Cardiac fibroblast (primary cell): ENCODE data around the gene MTHFD1.

ENCODE experiments used
- DNase-seq, 2 donors: peaks; one replicate each; pipeline versions ENCODE4 v3.0.0 to v3.0.0-alpha.2; 2010; ENCODE audit warnings: low read depth in 2 of 2
- H3K4me3 ChIP-seq, 2 donors: replicated peaks in 1 of 2; 1 replicate in 1 of 2; 2 replicates in 1 of 2; pipeline ENCODE4 v1.5.1; 2011; ENCODE audit warnings: low read depth in 2 of 2, low read length in 2 of 2, mild to moderate bottlenecking in 2 of 2, moderate library complexity in 1 of 2
- CTCF ChIP-seq: IDR thresholded peaks from one replicate; pipeline ENCODE4 v1.5.1; 2011; ENCODE audit warnings: low read depth, mild to moderate bottlenecking, low read length, inconsistent platforms

Gene MTHFD1

GRCh38 chr14:64506721-64507120, 118.6 kb downstream of the MTHFD1 start:
- TF ChIP-seq CTCF, result no peak
- peak overlapping the region; percentile 16 to 88 for H3K4me3 ChIP-seq
- no peak for DNase-seq

GRCh38 chr14:64507376-64508156, 119.4 kb downstream of the MTHFD1 start:
- no peak overlapping the region for H3K4me3 ChIP-seq
- DNase-seq, result peak; percentile 15 to 56
- no peak for TF ChIP-seq CTCF

- H3K4me3 ChIP-seq, result no peak overlapping the region
- no peak for DNase-seq
- TF ChIP-seq CTCF, result no peak
Observed at GRCh38 chr14:64508215-64508776, 120.1 kb downstream of the MTHFD1 start.

- H3K4me3 ChIP-seq, result no peak overlapping the region
- no peak for TF ChIP-seq CTCF
- DNase-seq, result no peak
Observed at GRCh38 chr14:64509036-64509435, 120.9 kb downstream of the MTHFD1 start.
